ENCODE data around the gene OR1N2.
"Not testable (repeated sequence)": the region's sequence is repeated elsewhere in the genome, so short reads cannot be mapped to it uniquely, and the experiment has no call there.

The OR1N2 gene

GRCh38 chr9:122527193-122527592, 25.7 kb upstream of the OR1N2 start, which contains the start of gene OR1N1:
Gene OR1N1, minus strand, starts transcription at chr9:122527293. Its CDS starts 0 bp downstream, at chr9:122527293.
- H3K4me3 ChIP-seq (ENCODE audit: low read length) = no peak within 1 kb of the TSS
- TF ChIP-seq CTCF (conservative IDR thresholded peaks at IDR 0.05; ENCODE audit: low read length) = no peak
- no peak for DNase-seq (ENCODE audit: low read depth)

- not testable (repeated sequence) for DNase-seq (ENCODE audit: low read depth); H3K4me3 ChIP-seq (ENCODE audit: low read length)
These were observed 21.8 kb upstream of the OR1N2 start for GRCh38 chr9:122531157-122531556.

- no peak for TF ChIP-seq CTCF (conservative IDR thresholded peaks at IDR 0.05; ENCODE audit: low read length)
- DNase-seq (ENCODE audit: low read depth) = no peak
- H3K4me3 ChIP-seq (ENCODE audit: low read length) = no peak overlapping the region
These were observed 16.8 kb upstream of the OR1N2 start for GRCh38 chr9:122536134-122536533.

GRCh38 chr9:122537066-122537465, 15.8 kb upstream of the OR1N2 start:
- not testable (repeated sequence) for DNase-seq (ENCODE audit: low read depth)

GRCh38 chr9:122538757-122539156, 14.2 kb upstream of the OR1N2 start:
- no peak for TF ChIP-seq CTCF (conservative IDR thresholded peaks at IDR 0.05; ENCODE audit: low read length)
- no peak for DNase-seq (ENCODE audit: low read depth)
- H3K4me3 ChIP-seq (ENCODE audit: low read length) = no peak overlapping the region

More at GRCh38 chr9:122537066-122537465, 15.8 kb upstream of the OR1N2 start:
- not testable (repeated sequence) for H3K4me3 ChIP-seq (ENCODE audit: low read length)

GRCh38 chr9:122546196-122546595, 6.7 kb upstream of the OR1N2 start:
- H3K4me3 ChIP-seq (ENCODE audit: low read length) = no peak overlapping the region
- TF ChIP-seq CTCF (conservative IDR thresholded peaks at IDR 0.05; ENCODE audit: low read length) = no peak
- no peak for DNase-seq (ENCODE audit: low read depth)

- DNase-seq (ENCODE audit: low read depth) = no peak
- H3K4me3 ChIP-seq (ENCODE audit: low read length) = no peak overlapping the region
- no peak for TF ChIP-seq CTCF (conservative IDR thresholded peaks at IDR 0.05; ENCODE audit: low read length)
These were observed 1.5 kb upstream of the OR1N2 start for GRCh38 chr9:122551371-122551770.

- no peak overlapping the region for H3K4me3 ChIP-seq (ENCODE audit: low read length)
- no peak for TF ChIP-seq CTCF (conservative IDR thresholded peaks at IDR 0.05; ENCODE audit: low read length)
These were observed 8.5 kb downstream of the OR1N2 start for GRCh38 chr9:122561446-122561845.

More at GRCh38 chr9:122561446-122561845, 8.5 kb downstream of the OR1N2 start:
- no peak for DNase-seq (ENCODE audit: low read depth)
